Activated CD4-positive, CD25-positive, alpha-beta regulatory T cell (primary cell): Measurements from ENCODE around the gene ESRRG.
"Not testable (repeated sequence)": the region's sequence is repeated elsewhere in the genome, so short reads cannot be mapped to it uniquely, and the experiment has no call there.

Experiments
- DNase-seq, 4 experiments: peaks; one replicate each; lab custom pipeline; 2025; lab: John Stamatoyannopoulos, UW

ESRRG gene

GRCh38 chr1:216704065-216704464 is 19.2 kb downstream of the ESRRG start:
- DNase-seq: not testable (repeated sequence)

- DNase-seq: no peak
Observed at GRCh38 chr1:216702170-216702569, 21.1 kb downstream of the ESRRG start.

- DNase-seq: no peak
Observed at GRCh38 chr1:216700779-216701178, 22.4 kb downstream of the ESRRG start.

- no peak for DNase-seq
Observed at GRCh38 chr1:216691710-216692109, 31.5 kb downstream of the ESRRG start.

- DNase-seq: no peak
Observed at GRCh38 chr1:216690603-216691002, 32.6 kb downstream of the ESRRG start.

GRCh38 chr1:216688127-216688657 is 35.0 kb downstream of the ESRRG start:
- DNase-seq: no peak

GRCh38 chr1:216686860-216687766 is 36.1 kb downstream of the ESRRG start:
- no peak for DNase-seq

GRCh38 chr1:216682752-216683151 is 40.5 kb downstream of the ESRRG start:
- DNase-seq: no peak

GRCh38 chr1:216679108-216679507 is 44.1 kb downstream of the ESRRG start:
- no peak for DNase-seq

GRCh38 chr1:216670118-216670883 is 52.9 kb downstream of the ESRRG start:
- no peak for DNase-seq

GRCh38 chr1:216666441-216666840 is 56.8 kb downstream of the ESRRG start:
- no peak for DNase-seq

GRCh38 chr1:216665856-216666255 is 57.4 kb downstream of the ESRRG start:
- no peak for DNase-seq

- DNase-seq: no peak
Observed at GRCh38 chr1:216665406-216665805, 57.8 kb downstream of the ESRRG start.

- no peak for DNase-seq
Observed at GRCh38 chr1:216662681-216663080, 60.5 kb downstream of the ESRRG start.

- DNase-seq: no peak
Observed at GRCh38 chr1:216660561-216660960, 62.7 kb downstream of the ESRRG start.

GRCh38 chr1:216653001-216653400 is 70.2 kb downstream of the ESRRG start:
- no peak for DNase-seq

- no peak for DNase-seq
Observed at GRCh38 chr1:216651826-216652418, 71.3 kb downstream of the ESRRG start.

GRCh38 chr1:216643176-216643575 is 80.1 kb downstream of the ESRRG start:
- no peak for DNase-seq

GRCh38 chr1:216641669-216642460 is 81.4 kb downstream of the ESRRG start:
- DNase-seq: no peak

GRCh38 chr1:216640100-216640499 is 83.1 kb downstream of the ESRRG start:
- DNase-seq: no peak

GRCh38 chr1:216632980-216633379 is 90.2 kb downstream of the ESRRG start:
- no peak for DNase-seq

- no peak for DNase-seq
Observed at GRCh38 chr1:216630532-216630931, 92.7 kb downstream of the ESRRG start.
